SK-N-DZ (cell line): Measurements from ENCODE around the gene PTPA.
"Not testable (repeated sequence)": the region's sequence is repeated elsewhere in the genome, so short reads cannot be mapped to it uniquely, and the experiment has no call there.

Experiments
- DNase-seq: peaks from one replicate; pipeline ENCODE4 v3.0.0-alpha.2; 2015; ENCODE audit warnings: low spot score

PTPA gene

DNA sequence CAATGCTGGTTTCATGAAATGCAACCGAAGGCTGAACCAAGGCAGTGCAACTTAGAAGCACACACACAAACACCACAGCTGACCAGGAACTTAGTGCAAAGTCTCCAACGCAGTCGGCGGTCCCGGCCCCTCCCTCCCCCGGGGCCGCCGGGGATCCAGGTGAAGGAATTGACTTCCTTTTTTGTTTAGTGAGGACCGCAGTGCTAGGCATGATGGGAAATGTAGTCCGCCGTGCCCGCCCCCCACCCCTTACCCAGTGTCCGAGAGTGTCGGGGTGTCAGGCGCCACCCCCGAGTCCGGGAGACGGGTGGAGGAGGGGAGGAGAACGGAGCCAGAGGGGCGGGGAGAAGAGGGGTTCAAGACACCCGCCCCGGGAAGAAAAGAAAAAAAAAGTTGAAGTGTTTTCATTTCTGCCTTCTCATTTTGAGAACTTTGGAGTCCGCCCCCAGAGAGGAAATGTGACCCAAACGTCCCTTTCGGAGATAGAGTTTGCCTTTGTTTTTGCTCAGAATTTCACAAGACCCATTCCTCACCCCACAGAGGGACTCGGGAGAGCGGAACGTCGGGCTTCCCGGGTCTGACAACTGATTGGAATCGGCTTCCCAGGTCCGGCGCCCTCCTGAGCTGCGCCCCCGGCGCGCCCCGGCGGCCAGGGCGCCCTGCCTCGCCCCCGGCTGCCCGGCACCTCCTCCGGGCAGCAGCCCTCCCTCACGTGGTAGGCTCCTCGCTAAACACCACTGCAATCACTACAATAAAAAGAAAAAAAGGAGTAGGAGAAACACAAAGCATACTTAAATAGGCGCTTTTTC is 64.8 kb downstream of the PTPA start:
- peak; percentile 68 for DNase-seq

GRCh38 chr9:129176701-129177442 is 65.7 kb downstream of the PTPA start:
- DNase-seq: peak; percentile 48

- no peak for DNase-seq
Observed at GRCh38 chr9:129177443-129177790, 66.2 kb downstream of the PTPA start.

GRCh38 chr9:129177791-129178567 is 66.8 kb downstream of the PTPA start, which contains the start of gene IER5L:
Gene IER5L, minus strand, starts transcription at chr9:129178261. Its CDS starts 209 bp downstream, at chr9:129178052.
- DNase-seq: peak; percentile 96

- DNase-seq: no peak
Observed at GRCh38 chr9:129178568-129179382, 67.6 kb downstream of the PTPA start.

GRCh38 chr9:129181246-129181645 is 70.0 kb downstream of the PTPA start:
- no peak for DNase-seq

- DNase-seq: no peak
Observed at GRCh38 chr9:129182122-129182521, 70.9 kb downstream of the PTPA start.

DNA sequence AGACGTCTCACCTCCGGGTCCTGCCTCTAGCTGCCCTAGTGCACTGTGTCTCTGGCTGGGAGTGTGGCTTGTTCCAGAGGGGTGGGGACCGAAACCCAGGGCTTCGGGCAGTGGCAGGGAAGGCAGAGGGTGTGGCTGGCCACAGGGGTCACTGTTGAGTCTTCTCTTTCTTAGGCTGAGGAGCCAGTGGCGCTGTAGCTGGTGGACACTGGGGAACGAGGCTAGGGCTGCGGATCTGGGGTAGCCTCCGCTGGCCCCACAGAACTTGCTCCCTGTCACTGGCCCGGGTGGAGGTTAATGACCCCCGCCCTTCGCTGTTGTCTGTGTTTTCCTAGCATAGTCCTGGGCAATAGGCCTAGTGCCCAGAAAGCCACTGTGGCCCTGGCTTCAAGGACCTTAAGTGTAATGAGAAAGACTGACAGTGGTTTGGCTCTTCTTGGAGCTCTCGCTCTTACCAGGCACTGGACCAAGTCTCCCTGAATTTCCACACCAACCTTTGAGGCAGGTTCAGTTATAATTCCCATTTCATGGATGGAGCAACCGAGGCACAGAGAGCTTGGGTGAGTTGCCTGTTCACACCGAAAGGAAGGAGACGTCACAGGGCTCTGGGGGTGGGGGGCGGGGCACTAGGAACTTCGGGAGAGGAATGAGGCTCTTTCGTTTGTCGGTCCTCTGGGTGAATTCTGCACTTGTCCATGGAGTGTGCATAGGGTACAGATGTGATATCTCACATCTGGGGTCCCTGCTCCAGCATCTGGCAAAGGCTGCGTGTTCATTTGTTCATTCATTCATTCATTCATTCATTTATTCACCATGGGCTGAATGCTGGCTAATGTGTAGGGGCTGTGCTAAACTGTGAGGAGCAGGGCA is 71.6 kb downstream of the PTPA start:
- DNase-seq: peak; percentile 71

DNA sequence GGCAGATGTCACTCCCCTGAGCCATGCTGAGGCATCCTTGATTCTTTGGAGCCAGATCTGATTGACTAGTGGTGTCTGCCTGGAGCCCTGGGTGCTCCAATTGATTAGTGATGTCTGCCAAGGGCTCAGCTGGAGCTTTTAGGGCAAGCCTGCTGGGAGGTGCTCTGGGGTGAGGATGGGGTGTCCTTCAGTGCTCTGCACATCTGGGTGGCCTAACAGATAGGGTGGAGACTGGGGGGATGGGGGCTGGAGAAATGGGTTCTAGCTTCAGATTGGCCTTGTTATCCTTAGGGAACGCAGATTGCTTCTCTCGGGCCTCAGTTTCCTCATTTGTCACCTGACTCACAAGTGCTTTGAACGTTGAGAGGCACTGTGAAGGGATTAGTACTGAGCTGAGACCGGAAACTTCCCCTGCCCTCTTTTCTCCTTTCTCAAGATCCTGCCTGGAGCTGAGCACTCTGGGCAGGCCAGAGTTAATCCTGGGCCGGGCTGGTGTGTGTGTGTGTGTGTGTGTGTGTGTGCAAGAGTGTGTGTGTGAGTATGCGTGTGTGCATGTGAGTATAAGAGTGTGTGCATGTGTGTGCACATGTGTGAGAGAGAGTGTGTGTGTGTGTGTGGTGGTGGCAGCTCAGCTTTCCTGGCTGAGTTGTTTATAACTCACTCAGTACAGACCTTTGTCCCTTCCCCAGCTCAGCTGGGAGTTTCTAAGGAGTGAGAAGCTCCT is 72.4 kb downstream of the PTPA start:
- DNase-seq: peak; percentile 40

DNA sequence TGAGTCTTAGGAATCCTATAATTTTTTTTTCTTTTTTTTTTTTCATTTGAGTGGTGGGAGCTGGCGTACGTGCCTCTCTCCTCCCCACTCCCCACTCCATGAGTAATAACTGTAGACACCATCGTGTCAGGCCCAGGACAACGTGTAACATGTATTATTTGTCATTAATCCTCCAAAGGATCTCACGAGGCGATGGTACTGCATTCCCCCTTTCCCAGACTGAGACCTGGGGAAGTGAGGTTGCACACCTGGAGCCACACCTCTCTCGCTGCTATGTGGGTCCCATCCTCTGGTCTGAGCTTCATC is 73.0 kb downstream of the PTPA start:
- no peak for DNase-seq

GRCh38 chr9:129184596-129185122 is 73.4 kb downstream of the PTPA start:
- no peak for DNase-seq

- DNase-seq: no peak
Observed at GRCh38 chr9:129185402-129185801, 74.2 kb downstream of the PTPA start.

- DNase-seq: no peak
Observed at GRCh38 chr9:129185991-129186390, 74.8 kb downstream of the PTPA start.

DNA sequence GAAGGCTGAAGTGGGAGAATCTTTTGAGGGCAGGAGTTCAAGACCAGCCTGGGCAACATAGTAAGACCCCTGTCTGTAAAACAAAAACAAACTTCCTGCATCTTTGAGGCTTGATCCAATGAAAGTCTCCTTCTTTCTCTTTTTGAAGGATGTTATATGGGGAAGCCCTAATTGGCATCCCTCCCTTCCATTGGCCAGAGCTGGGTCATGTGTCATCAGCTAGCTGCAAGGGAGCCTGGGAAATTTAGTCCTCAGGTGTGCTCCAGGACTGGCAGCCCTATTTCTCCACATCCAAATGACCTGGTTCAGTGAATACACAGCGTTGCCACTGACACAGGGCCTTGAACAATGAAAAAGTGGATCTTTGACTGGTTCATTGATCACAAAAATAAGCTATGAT is 75.8 kb downstream of the PTPA start:
- no peak for DNase-seq

- DNase-seq: not testable (repeated sequence)
Observed at GRCh38 chr9:129189971-129190370, 78.8 kb downstream of the PTPA start.

- DNase-seq: no peak
Observed at GRCh38 chr9:129191234-129191633, 80.0 kb downstream of the PTPA start.

GRCh38 chr9:129193655-129194054 is 82.4 kb downstream of the PTPA start:
- DNase-seq: no peak

DNA sequence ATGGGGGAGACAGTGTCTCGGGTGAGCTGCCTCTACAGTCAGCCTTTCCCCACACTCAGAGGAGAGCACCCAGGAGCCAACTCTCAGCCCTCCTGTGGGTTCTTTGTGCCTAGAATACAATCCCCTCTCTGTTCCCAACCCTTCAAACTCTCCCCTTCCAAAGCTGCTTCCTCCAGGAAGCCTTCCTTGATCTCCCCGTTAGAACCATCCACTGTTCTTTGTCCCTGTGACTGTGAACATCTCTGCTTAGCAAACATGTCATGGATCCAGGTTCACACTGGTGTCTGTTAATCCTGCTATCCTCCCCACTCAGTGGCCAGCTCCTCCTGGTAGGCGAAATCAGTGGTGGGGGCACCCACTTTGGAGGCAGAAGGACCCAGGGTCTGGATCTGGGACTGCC is 83.0 kb downstream of the PTPA start:
- DNase-seq: no peak

- no peak for DNase-seq
Observed at GRCh38 chr9:129195606-129196005, 84.4 kb downstream of the PTPA start.

DNA sequence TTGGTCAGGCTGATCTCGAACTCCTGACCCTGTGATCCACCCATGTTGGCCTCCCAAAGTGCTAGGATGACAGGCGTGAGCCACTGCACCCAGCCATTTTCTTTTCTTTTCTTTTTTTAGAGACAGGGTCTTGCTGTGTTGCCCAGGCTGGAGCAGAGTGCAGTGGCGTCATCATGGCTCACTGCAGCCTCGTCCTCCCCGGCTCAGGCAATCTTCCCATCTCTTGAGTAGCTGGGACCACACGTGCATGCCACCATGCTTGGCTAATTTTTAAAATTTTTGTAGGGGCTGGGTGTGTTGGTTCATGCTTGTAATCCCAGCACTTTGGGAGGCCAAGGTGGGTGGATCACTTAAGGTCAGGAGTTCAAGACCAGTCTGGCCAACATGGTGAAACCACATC is 85.8 kb downstream of the PTPA start:
- DNase-seq: not testable (repeated sequence)
